ENCODE measurements around the gene MCMBP. TPM values are rescaled to one million over a fixed set of nuclear protein-coding genes. Genes with fewer than 3 reads are reported as not detected.
"Not testable (repeated sequence)": the region's sequence is repeated elsewhere in the genome, so short reads cannot be mapped to it uniquely, and the experiment has no call there.

The MCMBP gene
- total and polyA plus RNA-seq, 8 donors, result 7.5 to 22.8 (median 16.0) TPM

DNA sequence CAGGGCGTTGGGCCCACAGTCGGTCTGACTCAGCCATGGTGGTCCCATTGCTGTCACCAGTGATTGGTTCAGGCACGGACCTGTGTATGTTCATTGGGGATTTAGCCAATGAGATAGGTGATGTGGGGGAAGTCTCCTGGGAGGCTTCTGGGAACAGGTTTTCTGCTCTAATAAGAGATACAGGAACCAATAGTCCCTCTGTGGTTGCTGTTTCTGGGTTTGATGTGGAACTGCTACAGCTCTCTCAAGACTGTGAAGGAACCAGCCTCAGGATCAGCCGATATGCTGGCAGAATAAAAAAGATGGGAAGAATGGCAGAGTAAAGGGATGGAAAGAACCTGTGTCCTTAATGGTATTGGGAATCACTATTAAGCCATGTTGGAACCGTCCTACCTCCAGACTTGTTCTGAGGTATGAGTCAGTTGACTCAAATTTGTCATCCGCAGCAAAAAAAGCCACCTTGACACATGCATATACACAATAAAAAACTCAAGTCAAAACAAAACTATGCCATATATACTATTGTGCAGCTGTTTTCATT lies 70.6 kb downstream of the MCMBP start:
- H3K36me3 ChIP-seq, result no peaks in the 10 kb centered on the region
- no peak for ATAC-seq
- 85 to 90% methylated on average over 6 of the region's 6 CpGs for WGBS, 2 donors
- H3K27me3 ChIP-seq, result no peaks in the 10 kb centered on the region
- FAIRE-seq, result no peak
- peaks cover 0 to 5% (median 0%) of the 10 kb centered on the region in 3 donors for H3K4me1 ChIP-seq
- intact Hi-C loops (cut with DNase I), result no loop called here
- H3K27ac ChIP-seq, result no peak overlapping the region
- DNase-seq, result no peak
- no peak overlapping the region for H3K4me3 ChIP-seq
- no peaks in the 10 kb centered on the region for H3K9me3 ChIP-seq
- no peak for TF ChIP-seq CTCF (IDR thresholded peaks at IDR 0.05)

- no peak overlapping the region for H3K4me3 ChIP-seq
- peaks cover 0 to 5% (median 0%) of the 10 kb centered on the region in 3 donors for H3K4me1 ChIP-seq
- FAIRE-seq, result no peak
- ATAC-seq, result no peak
- no peak overlapping the region for H3K27ac ChIP-seq
- intact Hi-C loops (cut with DNase I), result no loop called here
- H3K9me3 ChIP-seq, result no peaks in the 10 kb centered on the region
- no peak for TF ChIP-seq CTCF (IDR thresholded peaks at IDR 0.05)
- no peak for DNase-seq
- H3K36me3 ChIP-seq, result no peaks in the 10 kb centered on the region
- 91 to 94% methylated on average over 2 of the region's 2 CpGs for WGBS, 2 donors
- no peaks in the 10 kb centered on the region for H3K27me3 ChIP-seq
Measured at GRCh38 chr10:119801176-119801575, 71.5 kb downstream of the MCMBP start.

DNA sequence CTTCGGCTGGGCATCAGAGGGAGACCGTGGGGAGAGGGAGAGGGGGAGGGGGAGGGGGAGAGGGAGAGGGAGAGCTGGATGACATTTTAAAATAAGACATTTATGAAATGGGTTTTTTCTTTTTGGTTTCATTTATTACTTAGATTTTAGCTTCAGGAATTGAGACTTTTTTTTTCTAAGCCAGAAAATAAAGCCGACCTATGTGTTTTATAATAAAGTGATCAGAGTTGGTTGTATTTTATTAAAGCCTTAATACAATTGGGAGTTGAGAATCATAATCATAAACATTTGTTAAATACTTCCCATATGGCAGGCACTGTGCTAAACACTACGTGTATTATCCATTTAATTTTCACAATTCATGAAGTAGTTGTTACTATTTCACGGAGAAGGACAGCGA lies 76.6 kb downstream of the MCMBP start:
- FAIRE-seq, result no peak
- ATAC-seq, result no peak

GRCh38 chr10:119795101-119795500 lies 77.5 kb downstream of the MCMBP start:
- H3K27me3 ChIP-seq; H3K9me3 ChIP-seq; ATAC-seq; H3K27ac ChIP-seq; H3K4me3 ChIP-seq; H3K4me1 ChIP-seq; intact Hi-C loops (cut with DNase I); FAIRE-seq; H3K36me3 ChIP-seq: not testable (repeated sequence)
- 98% methylated on average over 25 to 32 of the region's 32 CpGs for WGBS, 2 donors
- peak in 1 of 6 donors; percentile 44 for DNase-seq

More for the DNA sequence above, 76.6 kb downstream of the MCMBP start:
- no peak for DNase-seq
- intact Hi-C loops (cut with DNase I), result no loop called here
- H3K27ac ChIP-seq, result no peak overlapping the region
- H3K9me3 ChIP-seq, result no peaks in the 10 kb centered on the region
- H3K4me1 ChIP-seq, result peaks cover 0 to 5% (median 0%) of the 10 kb centered on the region in 3 donors
- H3K4me3 ChIP-seq, result no peak overlapping the region
- H3K36me3 ChIP-seq, result no peaks in the 10 kb centered on the region
- WGBS, 2 donors, result 96 to 100% methylated on average over 4 to 6 of the region's 6 CpGs
- H3K27me3 ChIP-seq, result no peaks in the 10 kb centered on the region
- TF ChIP-seq CTCF (IDR thresholded peaks at IDR 0.05), result no peak

DNA sequence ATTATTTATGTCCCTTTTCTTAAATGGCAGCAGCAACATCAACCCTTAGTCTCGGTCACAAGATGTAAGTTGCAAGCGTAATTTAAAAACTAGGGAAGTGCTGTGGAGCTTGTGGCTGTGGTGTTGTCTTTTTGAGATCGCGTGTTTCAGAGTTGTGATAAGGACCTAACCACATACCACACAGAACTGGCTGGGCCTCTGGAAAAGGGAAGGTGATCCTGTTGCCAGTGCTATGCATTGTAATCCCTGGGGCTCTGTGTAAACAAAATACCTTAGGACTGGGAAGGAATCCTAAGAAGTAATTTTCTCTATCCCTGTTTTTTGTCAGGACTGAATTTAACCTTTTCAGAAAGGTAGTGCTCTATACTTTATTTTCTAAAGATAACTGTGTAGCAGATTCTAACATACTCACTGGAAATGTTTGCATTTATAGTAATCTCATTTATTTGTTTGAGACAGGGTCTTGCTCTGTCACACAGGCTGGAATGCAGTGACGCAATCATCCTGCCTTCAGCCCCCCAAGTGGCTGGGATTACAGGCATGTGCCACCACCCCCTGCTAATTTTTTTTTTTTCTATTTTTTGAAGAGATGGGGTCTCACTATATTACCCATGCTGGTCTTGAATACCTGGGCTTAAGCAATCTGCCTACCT lies 86.4 kb downstream of the MCMBP start:
- intact Hi-C loops (cut with DNase I), result no loop called here
- no peak for DNase-seq
- Histone ChIP-seq H3K4me3 (no peak overlapping the region), H3K4me1 (no peaks in the 10 kb centered on the region), H3K27me3 (no peaks in the 10 kb centered on the region), H3K9me3 (no peaks in the 10 kb centered on the region), H3K27ac (no peak overlapping the region), H3K36me3 (no peaks in the 10 kb centered on the region)
- ATAC-seq, result peak in 2 of 4 donors; percentile 37 to 69
- no peak for TF ChIP-seq CTCF (IDR thresholded peaks at IDR 0.05)
- FAIRE-seq, result no peak
- WGBS, 2 donors, result 75 to 79% methylated on average over 5 of the region's 5 CpGs
